Thoracic aorta (tissue), 2 donors: ENCODE results near the gene DPP6. TPM values are rescaled to one million over a fixed set of nuclear protein-coding genes. Genes with fewer than 3 reads are reported as not detected.

Experiments used
- ATAC-seq: fragments of 150-250 bp; one replicate; pipeline ENCODE4 v1.8.0; 2017; ENCODE audit warnings: low read depth; ENCODE audit not compliant: insufficient number of reproducible peaks, low FRiP score
- DNase-seq: peaks from one replicate; pipeline ENCODE4 v3.0.0-alpha.2; 2020; ENCODE audit warnings: low spot score
- H3K27ac ChIP-seq, 2 donors: fragments of 200-600 bp; sonication (generic); 1 replicate in 1 of 2; 2 replicates in 1 of 2; pipeline ENCODE4 v1.5.1; 2016; ENCODE audit warnings: mild to moderate bottlenecking in 2 of 2, moderate library complexity in 2 of 2
- H3K27me3 ChIP-seq: fragments of 200-600 bp; sonication (generic); replicated peaks from 2 replicates; pipeline ENCODE4 v1.6.0; 2016; ENCODE audit warnings: mild to moderate bottlenecking; ENCODE audit not compliant: insufficient read depth
- H3K36me3 ChIP-seq: fragments of 200-600 bp; sonication (generic); one replicate; pipeline ENCODE4 v1.5.1; 2016
- H3K4me1 ChIP-seq, 2 donors: fragments of 200-600 bp; sonication (generic); 1 replicate in 1 of 2; 2 replicates in 1 of 2; pipeline versions ENCODE4 v1.5.1 to v1.6.0; 2016; ENCODE audit warnings: low read depth in 2 of 2, mild to moderate bottlenecking in 1 of 2; ENCODE audit not compliant: control insufficient read depth in 1 of 2
- H3K4me3 ChIP-seq: fragments of 200-600 bp; sonication (generic); 2 replicates; pipeline ENCODE4 v1.5.1; 2016; ENCODE audit warnings: mild to moderate bottlenecking
- H3K9me3 ChIP-seq: fragments of 200-600 bp; sonication (generic); 2 replicates; pipeline ENCODE4 v1.5.1; 2016
- CTCF ChIP-seq: fragments of 200-600 bp; sonication (generic); IDR thresholded peaks from one replicate; pipeline ENCODE4 v1.5.1; 2019; ENCODE audit warnings: antibody characterized with exemption
- total RNA-seq, 2 donors: library from RNA; depleted of rRNA; stranded (reverse); fragments of >200 nt; gene quantifications; one replicate each; pipeline versions ENCODE4 v1.1.0 to v1.2.3, GENCODE V29; 2016

Gene DPP6
- total RNA-seq, 2 donors from 2014 or later: not detected

- DNase-seq: no peak
- peaks cover 3% of the 10 kb centered on the region for H3K9me3 ChIP-seq
- TF ChIP-seq CTCF: no peak
- no peak overlapping the region for H3K4me3 ChIP-seq
- H3K27ac ChIP-seq: no peak overlapping the region
- no peaks in the 10 kb centered on the region for H3K27me3 ChIP-seq
- no peak for ATAC-seq
- H3K36me3 ChIP-seq: no peaks in the 10 kb centered on the region
- no peaks in the 10 kb centered on the region for H3K4me1 ChIP-seq
These were observed 190.5 kb downstream of the DPP6 start for GRCh38 chr7:154242709-154243108.

GRCh38 chr7:154252046-154252445 is 199.8 kb downstream of the DPP6 start:
- Histone ChIP-seq H3K27me3 (no peaks in the 10 kb centered on the region), H3K4me3 (no peak overlapping the region), H3K4me1 (no peaks in the 10 kb centered on the region), H3K27ac (no peak overlapping the region), H3K9me3 (no peaks in the 10 kb centered on the region), H3K36me3 (no peaks in the 10 kb centered on the region)
- DNase-seq: no peak
- no peak for TF ChIP-seq CTCF
- ATAC-seq: no peak

- Histone ChIP-seq H3K27ac (no peak overlapping the region), H3K4me1 (no peaks in the 10 kb centered on the region), H3K36me3 (no peaks in the 10 kb centered on the region), H3K9me3 (no peaks in the 10 kb centered on the region), H3K4me3 (no peak overlapping the region), H3K27me3 (no peaks in the 10 kb centered on the region)
- no peak for DNase-seq
- no peak for TF ChIP-seq CTCF
- no peak for ATAC-seq
These were observed 201.6 kb downstream of the DPP6 start for GRCh38 chr7:154253810-154254209.

GRCh38 chr7:154255324-154255723 is 203.1 kb downstream of the DPP6 start:
- H3K27me3 ChIP-seq: no peaks in the 10 kb centered on the region
- TF ChIP-seq CTCF: no peak
- no peak for DNase-seq

GRCh38 chr7:154256150-154256549 is 204.0 kb downstream of the DPP6 start:
- H3K36me3 ChIP-seq: no peaks in the 10 kb centered on the region
- no peak overlapping the region for H3K27ac ChIP-seq
- H3K27me3 ChIP-seq: no peaks in the 10 kb centered on the region
- H3K4me3 ChIP-seq: no peak overlapping the region
- TF ChIP-seq CTCF: no peak
- no peak for ATAC-seq
- H3K4me1 ChIP-seq: no peaks in the 10 kb centered on the region
- no peaks in the 10 kb centered on the region for H3K9me3 ChIP-seq
- DNase-seq: no peak

More at GRCh38 chr7:154255324-154255723, 203.1 kb downstream of the DPP6 start:
- Histone ChIP-seq H3K4me1 (no peaks in the 10 kb centered on the region), H3K27ac (no peak overlapping the region), H3K9me3 (no peaks in the 10 kb centered on the region), H3K36me3 (no peaks in the 10 kb centered on the region), H3K4me3 (no peak overlapping the region)
- ATAC-seq: no peak
